GM21381 (cell line): ENCODE data around the gene SUGP1.

Experiments
- ATAC-seq: cut with Tn5 transposase; IDR thresholded peaks from one replicate; pipeline ENCODE4 v1.9.1; 2021; ENCODE audit warnings: mild to moderate bottlenecking, moderate library complexity; ENCODE audit not compliant: unreplicated experiment

SUGP1 gene

DNA sequence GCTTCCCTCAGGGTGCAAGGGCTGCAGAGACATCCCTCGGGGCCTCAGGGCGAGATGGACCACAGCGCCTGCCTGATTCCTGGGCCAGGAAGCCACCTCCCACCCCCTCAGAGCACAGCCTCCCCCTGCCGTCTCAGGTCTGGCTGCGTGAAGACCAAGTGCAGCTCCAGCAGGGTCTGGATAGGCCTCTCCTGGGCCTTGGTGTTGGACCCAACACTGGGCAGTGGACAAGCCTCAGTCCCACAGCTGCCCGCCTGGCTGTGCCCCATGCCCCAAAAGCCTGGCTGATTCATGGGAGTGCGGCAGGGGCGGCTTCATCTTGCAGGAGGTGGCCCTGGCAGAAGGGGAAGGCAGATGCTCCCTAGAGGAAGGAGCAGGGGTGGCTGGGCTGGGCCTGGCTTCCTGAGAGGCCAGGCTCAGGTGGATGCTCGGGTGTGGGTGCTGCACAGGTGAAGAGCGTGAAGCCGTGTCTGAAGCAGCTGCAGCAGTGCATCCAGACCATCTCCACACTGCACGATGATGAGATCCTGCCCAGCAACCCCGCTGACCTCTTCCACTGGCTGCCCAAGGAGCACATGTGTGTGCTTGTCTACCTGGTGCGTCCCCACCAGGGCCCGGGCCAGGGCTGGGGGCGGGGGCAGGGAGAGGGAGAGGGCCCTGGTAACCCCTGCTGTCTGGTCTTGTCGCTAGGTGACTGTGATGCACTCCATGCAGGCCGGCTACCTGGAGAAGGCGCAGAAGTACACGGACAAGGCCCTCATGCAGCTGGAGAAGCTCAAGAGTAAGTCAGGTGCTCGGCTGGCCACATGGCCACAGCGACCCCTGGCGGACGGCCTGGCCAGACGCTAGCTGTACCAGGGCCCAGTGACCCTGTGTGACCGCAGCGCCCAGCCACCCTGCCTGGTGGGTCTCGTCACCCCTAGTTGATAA, 22.0 kb upstream of the SUGP1 start:
- ATAC-seq = no peak

- no peak for ATAC-seq
Measured at GRCh38 chr19:19341026-19341425, 20.7 kb upstream of the SUGP1 start.

DNA sequence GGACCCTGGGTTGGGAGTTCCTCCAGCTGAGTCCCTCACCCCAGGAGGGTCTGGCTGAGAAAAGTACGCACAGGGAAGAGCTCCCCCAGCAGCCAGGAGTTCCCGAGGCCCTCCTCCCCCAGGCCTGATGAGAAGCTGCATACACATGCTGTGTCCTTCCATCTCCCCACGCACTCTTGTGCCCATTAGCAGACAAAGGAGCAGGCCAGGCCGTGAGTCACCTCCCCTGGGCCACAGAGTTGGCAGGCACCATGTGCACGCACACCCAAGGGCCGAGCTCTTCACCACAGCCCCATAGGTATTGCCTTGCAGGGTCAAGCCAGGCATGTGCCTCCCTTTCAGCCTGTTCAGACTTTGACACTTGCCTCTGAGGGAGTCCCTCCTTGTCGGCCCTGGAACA, 17.8 kb upstream of the SUGP1 start:
- ATAC-seq = no peak

- no peak for ATAC-seq
Measured at GRCh38 chr19:19337120-19337519, 16.8 kb upstream of the SUGP1 start.

DNA sequence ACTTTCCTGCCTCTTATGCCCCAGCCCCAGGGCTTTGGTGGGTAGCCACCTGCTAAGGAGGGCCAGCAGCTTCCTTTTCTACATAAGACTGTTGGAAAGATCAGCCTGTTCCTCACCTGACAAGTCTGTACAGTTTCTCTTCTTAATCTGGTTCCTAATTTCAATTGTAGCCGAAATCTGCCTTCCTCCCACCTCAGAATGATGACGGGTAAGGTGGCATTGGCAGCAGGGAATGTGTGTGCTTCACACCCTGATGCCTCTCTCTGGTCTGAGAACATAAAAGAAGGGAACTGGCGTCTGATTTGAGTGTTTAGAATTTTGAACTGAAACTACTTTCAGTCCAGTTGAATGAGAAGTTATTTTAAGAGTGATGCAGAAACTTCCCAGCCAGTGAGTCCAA, 16.3 kb upstream of the SUGP1 start:
- ATAC-seq = no peak

GRCh38 chr19:19335408-19336158, 15.3 kb upstream of the SUGP1 start:
- ATAC-seq = no peak

DNA sequence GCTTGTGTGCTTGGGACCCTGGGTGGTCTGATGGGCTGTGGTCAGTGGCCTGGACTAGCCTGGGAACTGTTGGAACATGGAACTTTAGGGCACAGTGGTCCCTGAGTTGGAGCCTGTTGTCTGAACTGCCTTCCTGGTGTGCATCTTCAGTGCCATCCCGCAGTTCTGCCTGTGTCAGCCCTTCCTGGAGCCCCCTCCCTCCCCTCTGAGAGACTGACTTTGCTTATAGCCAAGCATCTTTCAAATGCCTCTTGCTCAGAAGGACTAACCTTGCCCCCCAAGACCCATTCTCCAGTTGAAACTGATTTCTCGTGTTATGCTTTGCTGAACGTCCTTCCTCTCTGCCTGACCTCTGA, 14.7 kb upstream of the SUGP1 start:
- ATAC-seq = no peak

DNA sequence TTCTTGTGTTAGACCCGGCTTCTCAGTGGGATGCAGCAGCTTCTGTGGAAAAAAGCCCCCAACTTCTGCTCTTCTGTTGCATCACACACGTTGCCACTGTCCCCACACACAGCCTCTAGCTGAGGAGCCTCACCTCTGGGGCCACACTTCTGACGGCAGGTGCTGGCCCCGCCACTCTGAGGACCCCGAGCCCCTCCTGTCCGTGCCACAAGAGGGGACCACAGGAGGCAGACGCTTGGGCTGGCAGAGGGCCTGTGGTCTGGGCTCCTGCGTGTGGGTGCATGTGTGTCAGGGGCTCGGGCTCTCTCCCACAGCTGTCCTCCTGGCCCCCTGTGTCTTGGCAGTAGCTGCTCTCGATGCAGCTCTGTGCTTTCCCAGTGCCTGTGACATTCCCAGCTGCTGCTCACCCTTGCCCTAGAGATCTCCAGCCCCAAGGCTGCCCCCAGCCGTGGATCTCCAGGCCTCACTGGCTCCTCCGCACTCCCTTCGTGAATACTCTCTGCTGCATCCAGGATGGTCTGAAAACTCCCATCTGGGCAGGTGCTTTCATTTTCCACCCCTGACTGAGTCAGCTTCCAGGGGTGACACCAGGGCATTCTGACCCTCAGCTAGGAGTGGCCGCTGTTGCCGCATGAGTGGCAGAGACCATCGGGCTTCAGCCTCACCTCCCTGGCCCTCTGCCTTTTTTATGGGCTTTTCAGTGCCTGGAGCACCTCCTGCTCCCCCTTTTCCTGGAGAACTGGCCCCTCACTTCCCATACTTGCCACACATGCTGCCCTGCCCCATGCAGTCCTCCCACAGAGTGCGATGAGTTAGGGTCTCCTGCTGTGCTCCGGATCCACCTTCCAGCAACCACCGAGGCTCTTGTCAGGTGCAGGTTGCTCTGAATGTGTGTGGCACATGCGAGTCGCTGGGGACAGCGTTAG, 14.0 kb upstream of the SUGP1 start:
- no peak for ATAC-seq

DNA sequence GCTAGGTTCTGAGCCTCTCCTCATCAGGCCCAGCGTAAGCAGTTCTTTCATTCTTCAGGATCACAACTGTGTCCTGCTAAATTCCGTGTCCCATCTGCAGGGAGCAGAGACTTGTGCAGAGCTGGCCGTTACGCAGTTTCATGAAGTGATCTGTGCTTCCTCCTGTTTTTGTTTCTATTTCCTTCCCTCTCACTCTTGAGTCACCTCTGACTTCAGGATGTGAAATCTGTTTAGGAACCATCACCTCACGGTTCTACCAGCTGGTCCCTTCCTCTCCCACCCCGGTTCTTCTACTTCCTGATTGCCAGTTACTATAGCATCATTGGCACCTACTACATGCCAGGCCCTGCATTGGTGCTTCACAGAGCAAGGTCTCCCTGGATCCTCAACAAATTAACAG, 8.8 kb upstream of the SUGP1 start:
- no peak for ATAC-seq

DNA sequence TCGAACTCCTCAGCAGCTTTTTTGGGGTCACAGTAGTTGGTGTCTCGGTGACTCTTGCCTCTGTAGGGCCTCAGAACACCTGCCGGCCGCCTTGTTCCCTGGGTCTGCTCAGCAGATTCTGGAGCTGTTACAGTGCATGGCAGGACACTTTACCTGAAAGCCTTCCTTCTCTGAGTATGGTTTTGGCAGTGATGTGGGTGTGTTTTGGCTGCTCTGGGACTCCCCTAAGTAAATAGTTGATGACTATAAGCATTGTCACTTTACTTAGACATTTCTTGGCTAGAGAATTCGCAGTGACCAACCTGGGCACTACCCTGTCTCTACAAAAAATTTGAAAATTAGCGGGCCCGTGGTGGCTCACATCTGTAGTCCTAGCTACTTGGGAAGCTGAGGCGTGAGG, 7.4 kb upstream of the SUGP1 start:
- no peak for ATAC-seq

GRCh38 chr19:19324059-19324770, 3.9 kb upstream of the SUGP1 start:
- ATAC-seq = no peak

- ATAC-seq = peak; percentile 14
Measured at GRCh38 chr19:19321141-19321577, 850 bp upstream of the SUGP1 start.

GRCh38 chr19:19319732-19320360, 463 bp downstream of the SUGP1 start:
- no peak for ATAC-seq

- ATAC-seq = no peak
Measured at GRCh38 chr19:19316082-19316481, 4.2 kb downstream of the SUGP1 start.

- no peak for ATAC-seq
Measured at GRCh38 chr19:19315444-19315843, 4.9 kb downstream of the SUGP1 start.

- no peak for ATAC-seq
Measured at GRCh38 chr19:19308373-19308772, 11.9 kb downstream of the SUGP1 start.

DNA sequence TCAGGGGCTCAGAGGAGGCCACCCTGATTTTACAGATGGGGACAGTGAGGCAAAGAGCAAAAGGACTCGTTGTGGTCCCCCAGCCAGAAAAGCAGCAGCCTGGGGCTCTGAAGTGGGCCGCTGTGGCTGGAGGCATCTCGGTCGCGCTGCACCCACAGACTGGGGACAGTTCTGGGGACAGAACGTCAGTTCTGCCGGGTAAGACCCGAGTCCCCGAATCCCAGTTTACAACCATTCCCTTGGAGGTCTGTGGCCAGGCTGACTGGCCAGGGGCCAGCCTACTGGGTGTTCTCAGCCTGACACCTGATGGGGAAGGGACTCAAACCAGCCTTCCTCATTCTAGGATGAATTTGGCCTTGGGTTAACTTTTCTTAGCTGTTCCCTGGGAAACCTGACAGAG, 14.1 kb downstream of the SUGP1 start:
- no peak for ATAC-seq

- ATAC-seq = no peak
Measured at GRCh38 chr19:19305696-19306095, 14.6 kb downstream of the SUGP1 start.

GRCh38 chr19:19305066-19305465, 15.2 kb downstream of the SUGP1 start:
- no peak for ATAC-seq
